Gastroesophageal sphincter (tissue), 4 donors: ENCODE measurements around the gene KLF6. TPM values are rescaled to one million over a fixed set of nuclear protein-coding genes. Genes with fewer than 3 reads are reported as not detected.

Source experiments
- ATAC-seq: fragments of 150-250 bp; one replicate; pipeline ENCODE4 v1.9.1; 2016; ENCODE audit warnings: mild to moderate bottlenecking, moderate library complexity
- H3K27ac ChIP-seq, 4 donors: fragments of 200-600 bp; sonication (generic) in 3 of 4; 1 replicate in 3 of 4; 2 replicates in 1 of 4; pipeline ENCODE4 v1.5.1; 2016 to 2019
- H3K27me3 ChIP-seq: fragments of 200-600 bp; sonication (generic); one replicate; pipeline ENCODE4 v1.5.1; 2019
- H3K36me3 ChIP-seq, 2 donors: fragments of 200-600 bp; sonication (generic); one replicate each; pipeline ENCODE4 v1.5.1; 2019; ENCODE audit warnings: control low read depth in 1 of 2
- H3K4me1 ChIP-seq, 3 donors: fragments of 200-600 bp; sonication (generic); 1 replicate in 2 of 3; 2 replicates in 1 of 3; pipeline ENCODE4 v1.5.1; 2016 to 2019; ENCODE audit warnings: control low read depth in 2 of 3
- H3K4me3 ChIP-seq, 2 donors: fragments of 200-600 bp; sonication (generic); one replicate each; pipeline ENCODE4 v1.5.1; 2019; ENCODE audit warnings: mild to moderate bottlenecking in 1 of 2, moderate library complexity in 1 of 2
- H3K9me3 ChIP-seq, 3 donors: fragments of 200-600 bp; sonication (generic); one replicate each; pipeline ENCODE4 v1.5.1; 2017 to 2019; ENCODE audit warnings: control low read depth in 2 of 3
- CTCF ChIP-seq, 4 experiments: fragments of 200-600 bp in 2 of 4; fragments of 450-650 bp in 2 of 4; sonication (generic) in 1 of 4; IDR thresholded peaks; one replicate each; pipeline ENCODE4 v1.5.1; 2017 to 2019; ENCODE audit warnings: antibody characterized with exemption in 4 of 4, mild to moderate bottlenecking in 2 of 4, moderate library complexity in 2 of 4
- EP300 ChIP-seq: sonication (generic); formaldehyde crosslinking; IDR thresholded peaks from one replicate; pipeline ENCODE4 v1.6.1; 2017; ENCODE audit warnings: antibody characterized with exemption, mild to moderate bottlenecking
- POLR2A ChIP-seq, 2 donors: fragments of 450-650 bp; IDR thresholded peaks; one replicate each; pipeline ENCODE4 v1.6.1; 2017; ENCODE audit warnings: antibody characterized with exemption in 2 of 2, mild to moderate bottlenecking in 2 of 2, moderate library complexity in 1 of 2
- POLR2AphosphoS5 ChIP-seq: sonication (generic); formaldehyde crosslinking; IDR thresholded peaks from one replicate; pipeline ENCODE4 v1.6.1; 2017; ENCODE audit warnings: antibody characterized with exemption
- WGBS, 2 donors: methylation state at CpG; one replicate each; pipeline ENCODE4 v1.1.5; 2018; ENCODE audit warnings: low coverage in 1 of 2; 5-methylcytosine and 5-hydroxymethylcytosine counted together
- total RNA-seq, 4 donors: library from RNA; depleted of rRNA; stranded (reverse); fragments of >200 nt; gene quantifications; one replicate each; pipeline ENCODE4 v1.1.0, GENCODE V29; 2016

Gene KLF6
- total RNA-seq, 4 donors from 2014 or later: 90.3 to 113 (median 105) TPM

- H3K4me1 ChIP-seq: peaks cover 25 to 76% (median 33%) of the 10 kb centered on the region in 3 donors
- peaks cover 5 to 65% of the 10 kb centered on the region in 2 donors for H3K36me3 ChIP-seq
- no peak for ATAC-seq
- peak overlapping the region; percentile 93 to 100 (median 100) for H3K27ac ChIP-seq
- peak overlapping the region; percentile 11 to 98 for H3K4me3 ChIP-seq
- H3K9me3 ChIP-seq: no peaks in the 10 kb centered on the region
- WGBS, 2 donors: 29 to 63% methylated on average over 3 to 9 of the region's 14 CpGs
- H3K27me3 ChIP-seq: no peaks in the 10 kb centered on the region
- TF ChIP-seq POLR2A (IDR thresholded peaks at IDR 0.05): no peak
- no peak for TF ChIP-seq CTCF (IDR thresholded peaks at IDR 0.05)
- TF ChIP-seq EP300: no peak
- no peak for TF ChIP-seq POLR2AphosphoS5
Measured at GRCh38 chr10:3779158-3779741, 5.8 kb downstream of the KLF6 start.

GRCh38 chr10:3778692-3779157 is 6.3 kb downstream of the KLF6 start:
- peak overlapping the region; percentile 93 to 100 (median 100) for H3K27ac ChIP-seq
- no peaks in the 10 kb centered on the region for H3K9me3 ChIP-seq
- 28 to 34% methylated on average over 3 of the region's 3 CpGs for WGBS, 2 donors
- no peak for ATAC-seq
- H3K4me1 ChIP-seq: peaks cover 25 to 76% (median 33%) of the 10 kb centered on the region in 3 donors
- H3K27me3 ChIP-seq: no peaks in the 10 kb centered on the region
- peak overlapping the region; percentile 6 to 98 for H3K4me3 ChIP-seq
- H3K36me3 ChIP-seq: peaks cover 5 to 68% of the 10 kb centered on the region in 2 donors
- TF ChIP-seq EP300 (no peak), POLR2A (IDR thresholded peaks at IDR 0.05) (no peak), CTCF (IDR thresholded peaks at IDR 0.05) (no peak), POLR2AphosphoS5 (no peak)

- no peak for ATAC-seq
- 39 to 42% methylated on average over 7 of the region's 7 CpGs for WGBS, 2 donors
- H3K4me1 ChIP-seq: peaks cover 25 to 76% (median 33%) of the 10 kb centered on the region in 3 donors
- H3K9me3 ChIP-seq: no peaks in the 10 kb centered on the region
- peak overlapping the region; percentile 6 to 98 for H3K4me3 ChIP-seq
- no peak for TF ChIP-seq EP300
- TF ChIP-seq POLR2AphosphoS5: no peak
- TF ChIP-seq CTCF (IDR thresholded peaks at IDR 0.05): no peak
- TF ChIP-seq POLR2A (IDR thresholded peaks at IDR 0.05): no peak
- H3K27ac ChIP-seq: peak overlapping the region; percentile 93 to 100 (median 100)
- no peaks in the 10 kb centered on the region for H3K27me3 ChIP-seq
- H3K36me3 ChIP-seq: peaks cover 5 to 68% of the 10 kb centered on the region in 2 donors
Measured at GRCh38 chr10:3777981-3778691, 6.9 kb downstream of the KLF6 start.

- Histone ChIP-seq H3K9me3 (no peaks in the 10 kb centered on the region), H3K27me3 (no peaks in the 10 kb centered on the region), H3K4me3 (peak overlapping the region in 1 of 2 donors; percentile 98), H3K36me3 (peaks cover 5 to 68% of the 10 kb centered on the region in 2 donors), H3K27ac (peak overlapping the region; percentile 93 to 100 (median 100)), H3K4me1 (peaks cover 25 to 76% (median 33%) of the 10 kb centered on the region in 3 donors)
- TF ChIP-seq CTCF (IDR thresholded peaks at IDR 0.05): no peak
- TF ChIP-seq POLR2AphosphoS5: peak; percentile 96
- ATAC-seq: peak; percentile 41
- whole genome bisulfite sequencing, 2 donors: 11 to 21% methylated on average over 12 to 13 of the region's 13 CpGs
Measured at GRCh38 chr10:3776796-3777571, 8.0 kb downstream of the KLF6 start.
